ENCODE data around the gene RGS3.

DNA sequence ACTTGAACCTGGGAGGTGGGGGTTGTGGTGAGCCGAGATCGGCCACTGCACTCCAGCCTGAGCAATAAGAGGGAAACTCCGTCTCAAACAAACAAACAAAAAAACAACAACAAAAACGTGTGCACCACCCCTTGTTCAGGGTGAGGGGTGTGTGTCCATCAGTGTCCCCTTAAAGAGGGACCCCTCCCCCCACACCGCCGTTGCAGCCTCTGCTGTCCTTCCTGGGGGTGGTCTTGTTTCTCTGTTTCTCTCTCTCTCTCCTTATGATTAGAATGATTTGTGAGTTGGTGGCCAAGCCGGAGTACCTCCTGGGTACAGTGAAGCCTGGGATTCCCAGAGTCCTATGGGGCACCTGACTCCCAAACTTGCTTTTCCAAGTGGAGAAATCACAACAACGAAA lies 49.6 kb downstream of the RGS3 start:
- TF ChIP-seq RXRA (IDR thresholded peaks at IDR 0.05; ENCODE audit: borderline replicate concordance, low read depth) (no peak), RFX5 (IDR thresholded peaks at IDR 0.05; ENCODE audit: low read length) (no peak)
- TF ChIP-seq, protein P1, sequence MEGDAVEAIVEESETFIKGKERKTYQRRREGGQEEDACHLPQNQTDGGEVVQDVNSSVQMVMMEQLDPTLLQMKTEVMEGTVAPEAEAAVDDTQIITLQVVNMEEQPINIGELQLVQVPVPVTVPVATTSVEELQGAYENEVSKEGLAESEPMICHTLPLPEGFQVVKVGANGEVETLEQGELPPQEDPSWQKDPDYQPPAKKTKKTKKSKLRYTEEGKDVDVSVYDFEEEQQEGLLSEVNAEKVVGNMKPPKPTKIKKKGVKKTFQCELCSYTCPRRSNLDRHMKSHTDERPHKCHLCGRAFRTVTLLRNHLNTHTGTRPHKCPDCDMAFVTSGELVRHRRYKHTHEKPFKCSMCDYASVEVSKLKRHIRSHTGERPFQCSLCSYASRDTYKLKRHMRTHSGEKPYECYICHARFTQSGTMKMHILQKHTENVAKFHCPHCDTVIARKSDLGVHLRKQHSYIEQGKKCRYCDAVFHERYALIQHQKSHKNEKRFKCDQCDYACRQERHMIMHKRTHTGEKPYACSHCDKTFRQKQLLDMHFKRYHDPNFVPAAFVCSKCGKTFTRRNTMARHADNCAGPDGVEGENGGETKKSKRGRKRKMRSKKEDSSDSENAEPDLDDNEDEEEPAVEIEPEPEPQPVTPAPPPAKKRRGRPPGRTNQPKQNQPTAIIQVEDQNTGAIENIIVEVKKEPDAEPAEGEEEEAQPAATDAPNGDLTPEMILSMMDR (IDR thresholded peaks at IDR 0.05): no peak
